22Rv1 (cell line): Measurements from ENCODE around the gene ZNF606.

Experiments used
- ZFX ChIP-seq: fragments of 450-650 bp; IDR thresholded peaks from 2 replicates; pipeline ENCODE4 v1.6.1; 2017; ENCODE audit warnings: antibody characterized with exemption, borderline replicate concordance
- TF ChIP-seq, protein P1 (sequence below): fragments of 450-650 bp; IDR thresholded peaks from 2 replicates; pipeline ENCODE4 v1.5.1; 2017; ENCODE audit warnings: mild to moderate bottlenecking

- TF ChIP-seq, protein P1, sequence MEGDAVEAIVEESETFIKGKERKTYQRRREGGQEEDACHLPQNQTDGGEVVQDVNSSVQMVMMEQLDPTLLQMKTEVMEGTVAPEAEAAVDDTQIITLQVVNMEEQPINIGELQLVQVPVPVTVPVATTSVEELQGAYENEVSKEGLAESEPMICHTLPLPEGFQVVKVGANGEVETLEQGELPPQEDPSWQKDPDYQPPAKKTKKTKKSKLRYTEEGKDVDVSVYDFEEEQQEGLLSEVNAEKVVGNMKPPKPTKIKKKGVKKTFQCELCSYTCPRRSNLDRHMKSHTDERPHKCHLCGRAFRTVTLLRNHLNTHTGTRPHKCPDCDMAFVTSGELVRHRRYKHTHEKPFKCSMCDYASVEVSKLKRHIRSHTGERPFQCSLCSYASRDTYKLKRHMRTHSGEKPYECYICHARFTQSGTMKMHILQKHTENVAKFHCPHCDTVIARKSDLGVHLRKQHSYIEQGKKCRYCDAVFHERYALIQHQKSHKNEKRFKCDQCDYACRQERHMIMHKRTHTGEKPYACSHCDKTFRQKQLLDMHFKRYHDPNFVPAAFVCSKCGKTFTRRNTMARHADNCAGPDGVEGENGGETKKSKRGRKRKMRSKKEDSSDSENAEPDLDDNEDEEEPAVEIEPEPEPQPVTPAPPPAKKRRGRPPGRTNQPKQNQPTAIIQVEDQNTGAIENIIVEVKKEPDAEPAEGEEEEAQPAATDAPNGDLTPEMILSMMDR, result no peak
- no peak for TF ChIP-seq ZFX
These were observed 36.1 kb upstream of the ZNF606 start for GRCh38 chr19:58038688-58039204.
